Ascending aorta (tissue), 2 donors: ENCODE measurements around the gene SHISAL1. TPM values are rescaled to one million over a fixed set of nuclear protein-coding genes. Genes with fewer than 3 reads are reported as not detected.

Source experiments
- DNase-seq, 2 donors: peaks; one replicate each; pipeline ENCODE4 v3.0.0-alpha.2; 2019; ENCODE audit warnings: low spot score in 2 of 2
- H3K27ac ChIP-seq, 2 donors: fragments of 200-600 bp; sonication (generic); one replicate each; pipeline ENCODE4 v1.5.1; 2016 to 2017; ENCODE audit warnings: mild to moderate bottlenecking in 1 of 2
- H3K27me3 ChIP-seq: fragments of 200-600 bp; sonication (generic); one replicate; pipeline ENCODE4 v1.5.1; 2017
- H3K36me3 ChIP-seq, 2 donors: fragments of 200-600 bp; sonication (generic); one replicate each; pipeline ENCODE4 v1.5.1; 2016
- H3K4me1 ChIP-seq, 2 donors: fragments of 200-600 bp; sonication (generic); one replicate each; pipeline ENCODE4 v1.5.1; 2016 to 2017; ENCODE audit warnings: mild to moderate bottlenecking in 1 of 2
- H3K4me3 ChIP-seq, 2 donors: fragments of 200-600 bp; sonication (generic); one replicate each; pipeline ENCODE4 v1.5.1; 2016 to 2017; ENCODE audit warnings: mild to moderate bottlenecking in 1 of 2
- H3K9me3 ChIP-seq, 2 donors: fragments of 200-600 bp; sonication (generic); one replicate each; pipeline ENCODE4 v1.5.1; 2016
- intact Hi-C: fragments of 100-400 bp; cut with DNase I; formaldehyde crosslinking; loops from one replicate; pipeline ENCODE4 v1.15.1; 2023
- total RNA-seq: library from RNA; depleted of rRNA; stranded (reverse); fragments of >200 nt; gene quantifications from one replicate; pipeline ENCODE4 v1.1.0, GENCODE V29; 2016
- TF ChIP-seq, protein P1 (sequence below), 3 experiments: fragments of 200-600 bp in 2 of 3; fragments of 450-650 bp in 1 of 3; sonication (generic) in 2 of 3; IDR thresholded peaks; one replicate each; pipeline ENCODE4 v1.5.1; 2016 to 2019; ENCODE audit warnings: antibody characterized with exemption in 3 of 3, mild to moderate bottlenecking in 1 of 3, moderate library complexity in 1 of 3

Gene SHISAL1
- total RNA-seq, 1 donor from 2014 or later, result 1.6 TPM

DNA sequence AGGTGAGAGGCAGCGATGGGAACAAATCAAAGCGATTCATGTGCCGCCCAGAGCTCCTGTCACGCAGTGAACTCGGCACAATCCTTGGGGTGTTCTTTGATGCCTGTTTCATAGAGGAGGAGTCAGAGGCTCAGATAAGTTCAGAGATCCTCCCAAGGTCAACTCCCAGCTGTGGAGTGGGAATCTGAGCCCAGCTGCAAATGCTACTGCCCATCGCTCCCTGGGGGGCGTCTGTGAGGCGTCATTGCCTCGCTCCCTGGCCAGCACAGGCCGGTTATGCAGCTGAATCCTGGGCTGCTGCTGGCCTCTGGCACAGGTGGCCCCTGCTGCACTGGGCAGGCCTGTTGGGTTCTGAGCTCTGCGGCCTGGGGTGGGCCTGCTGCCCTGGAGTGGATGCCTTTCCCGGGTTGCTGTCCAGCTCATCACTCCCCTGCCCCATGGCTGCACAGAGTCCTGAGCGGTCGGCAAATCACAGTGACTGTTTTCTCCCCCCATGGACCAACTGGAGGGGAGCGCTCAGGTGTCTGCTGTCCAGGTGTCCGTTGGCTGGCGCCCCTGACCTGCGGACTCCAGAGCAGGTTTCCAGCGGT, 36.3 kb upstream of the SHISAL1 start:
- DNase-seq, result no peak
- intact Hi-C loops, result no loop called here
- H3K36me3 ChIP-seq, result no peaks in the 10 kb centered on the region
- TF ChIP-seq, protein P1, sequence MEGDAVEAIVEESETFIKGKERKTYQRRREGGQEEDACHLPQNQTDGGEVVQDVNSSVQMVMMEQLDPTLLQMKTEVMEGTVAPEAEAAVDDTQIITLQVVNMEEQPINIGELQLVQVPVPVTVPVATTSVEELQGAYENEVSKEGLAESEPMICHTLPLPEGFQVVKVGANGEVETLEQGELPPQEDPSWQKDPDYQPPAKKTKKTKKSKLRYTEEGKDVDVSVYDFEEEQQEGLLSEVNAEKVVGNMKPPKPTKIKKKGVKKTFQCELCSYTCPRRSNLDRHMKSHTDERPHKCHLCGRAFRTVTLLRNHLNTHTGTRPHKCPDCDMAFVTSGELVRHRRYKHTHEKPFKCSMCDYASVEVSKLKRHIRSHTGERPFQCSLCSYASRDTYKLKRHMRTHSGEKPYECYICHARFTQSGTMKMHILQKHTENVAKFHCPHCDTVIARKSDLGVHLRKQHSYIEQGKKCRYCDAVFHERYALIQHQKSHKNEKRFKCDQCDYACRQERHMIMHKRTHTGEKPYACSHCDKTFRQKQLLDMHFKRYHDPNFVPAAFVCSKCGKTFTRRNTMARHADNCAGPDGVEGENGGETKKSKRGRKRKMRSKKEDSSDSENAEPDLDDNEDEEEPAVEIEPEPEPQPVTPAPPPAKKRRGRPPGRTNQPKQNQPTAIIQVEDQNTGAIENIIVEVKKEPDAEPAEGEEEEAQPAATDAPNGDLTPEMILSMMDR (IDR thresholded peaks at IDR 0.05), result no peak
- no peaks in the 10 kb centered on the region for H3K4me1 ChIP-seq
- no peaks in the 10 kb centered on the region for H3K27me3 ChIP-seq
- H3K27ac ChIP-seq, result no peak overlapping the region
- no peaks in the 10 kb centered on the region for H3K9me3 ChIP-seq
- no peak overlapping the region for H3K4me3 ChIP-seq

DNA sequence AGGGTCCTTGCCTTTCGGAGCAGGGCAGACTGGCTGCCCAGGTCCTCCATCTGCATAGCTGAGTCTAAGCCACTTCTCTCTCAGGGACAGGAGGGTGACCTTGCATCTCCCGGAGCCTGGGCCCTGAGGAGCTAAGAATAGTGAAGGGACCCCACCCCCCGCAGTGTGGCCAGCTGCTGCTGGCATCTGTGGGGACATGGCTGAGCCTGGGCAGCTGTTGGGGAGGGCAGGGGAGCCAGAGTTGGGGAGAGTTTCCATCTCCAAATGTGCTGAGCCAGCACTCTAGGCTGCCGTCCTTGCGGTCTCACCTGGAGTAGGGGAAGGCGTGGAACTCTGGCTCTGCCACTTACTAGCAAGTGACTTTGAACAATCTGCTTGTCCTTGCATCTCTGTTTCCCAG, 34.8 kb upstream of the SHISAL1 start:
- TF ChIP-seq, protein P1 (IDR thresholded peaks at IDR 0.05), result no peak
- no peak for DNase-seq
- Histone ChIP-seq H3K27me3 (no peaks in the 10 kb centered on the region), H3K4me3 (no peak overlapping the region), H3K27ac (no peak overlapping the region), H3K4me1 (peaks cover 0 to 2% of the 10 kb centered on the region in 2 donors), H3K9me3 (no peaks in the 10 kb centered on the region), H3K36me3 (no peaks in the 10 kb centered on the region)
- intact Hi-C loops, result no loop called here

DNA sequence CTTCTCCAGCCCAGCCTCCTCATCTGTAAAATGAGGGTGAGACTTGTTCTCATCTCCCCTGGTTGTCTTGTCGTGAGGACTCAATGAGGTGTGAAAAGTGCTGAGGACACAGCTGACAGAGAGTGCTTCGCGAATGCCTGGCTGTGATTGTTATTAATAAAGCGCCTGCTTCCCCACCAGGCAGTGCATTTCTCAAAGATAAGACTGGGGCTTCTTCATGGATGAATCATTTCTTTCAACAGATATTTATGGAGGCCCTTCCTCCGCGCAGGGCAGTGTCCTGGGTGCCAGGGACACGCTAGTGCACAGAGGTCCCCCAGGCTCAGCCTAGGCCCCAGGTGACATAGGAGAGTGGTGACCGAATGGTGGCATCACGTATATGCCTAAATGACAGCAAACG, 34.3 kb upstream of the SHISAL1 start:
- Histone ChIP-seq H3K4me1 (peaks cover under 1 to 7% of the 10 kb centered on the region in 2 donors), H3K9me3 (no peaks in the 10 kb centered on the region), H3K27me3 (no peaks in the 10 kb centered on the region), H3K27ac (no peak overlapping the region), H3K36me3 (no peaks in the 10 kb centered on the region), H3K4me3 (no peak overlapping the region)
- TF ChIP-seq, protein P1 (IDR thresholded peaks at IDR 0.05), result no peak
- no peak for DNase-seq
- intact Hi-C loops, result no loop called here

DNA sequence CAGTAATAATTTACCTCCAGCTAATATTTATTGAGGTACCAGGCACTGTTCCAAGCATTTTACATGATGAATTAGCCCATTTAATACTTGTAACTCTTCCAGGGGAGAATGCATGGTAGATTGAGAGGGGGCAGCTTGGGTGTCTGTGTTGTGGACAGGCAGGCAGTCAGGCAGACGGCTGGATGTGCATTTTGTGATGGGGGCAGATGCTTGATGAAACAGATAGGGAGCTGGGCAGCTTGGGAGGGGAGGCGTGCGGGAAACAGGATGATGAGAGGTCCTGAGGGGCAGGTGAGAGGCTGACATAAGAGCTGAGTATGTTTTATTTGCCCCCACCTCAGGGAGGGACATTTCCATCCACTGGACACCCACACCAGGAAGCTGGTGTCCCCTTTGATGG, 33.1 kb upstream of the SHISAL1 start:
- TF ChIP-seq, protein P1 (IDR thresholded peaks at IDR 0.05), result no peak
- H3K27ac ChIP-seq, result no peak overlapping the region
- no peak overlapping the region for H3K4me3 ChIP-seq
- no peaks in the 10 kb centered on the region for H3K9me3 ChIP-seq
- peaks cover 8 to 17% of the 10 kb centered on the region in 2 donors for H3K4me1 ChIP-seq
- no peaks in the 10 kb centered on the region for H3K36me3 ChIP-seq
- no peak for DNase-seq
- H3K27me3 ChIP-seq, result no peaks in the 10 kb centered on the region
- intact Hi-C loops, result no loop called here

DNA sequence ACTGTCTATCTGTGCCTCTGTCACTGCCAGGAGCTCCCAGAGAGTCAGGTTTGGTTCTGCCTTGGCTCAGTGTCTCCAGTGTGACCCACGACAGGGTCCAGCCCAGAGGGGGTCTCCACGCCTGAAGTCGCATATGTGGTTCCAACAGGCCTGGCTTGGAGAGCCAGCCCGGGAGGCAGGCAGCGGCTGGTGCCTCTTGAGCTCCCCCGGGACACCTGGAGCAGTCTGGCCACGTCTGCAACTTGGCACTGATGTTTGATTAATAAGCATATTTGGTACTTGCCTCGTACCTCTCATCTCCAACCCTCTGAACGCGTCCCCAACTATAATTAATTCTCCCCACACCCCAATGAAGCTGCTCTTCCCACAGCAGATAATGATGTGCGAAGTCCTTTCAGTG, 31.7 kb upstream of the SHISAL1 start:
- DNase-seq, result no peak
- Histone ChIP-seq H3K27ac (no peak overlapping the region), H3K4me1 (peaks cover 13 to 24% of the 10 kb centered on the region in 2 donors), H3K4me3 (no peak overlapping the region), H3K36me3 (no peaks in the 10 kb centered on the region), H3K9me3 (no peaks in the 10 kb centered on the region), H3K27me3 (no peaks in the 10 kb centered on the region)
- intact Hi-C loops, result no loop called here
- TF ChIP-seq, protein P1 (IDR thresholded peaks at IDR 0.05), result no peak
